HEK293 (cell line): ENCODE data around the gene ZFYVE28.

Source experiments
- MZF1 ChIP-seq: fragments of 450-650 bp; formaldehyde crosslinking; IDR thresholded peaks from 2 replicates; pipeline ENCODE4 v1.5.1; 2017; ENCODE audit warnings: missing biosample characterization, missing genetic modification characterization, borderline replicate concordance
- PRDM1 ChIP-seq: fragments of 450-650 bp; formaldehyde crosslinking; IDR thresholded peaks from 2 replicates; pipeline ENCODE4; 2016; ENCODE audit warnings: missing biosample characterization, missing genetic modification characterization
- YY1 ChIP-seq: fragments of 450-650 bp; formaldehyde crosslinking; IDR thresholded peaks from 2 replicates; pipeline ENCODE4 v1.5.1; 2018; ENCODE audit warnings: missing biosample characterization, missing genetic modification characterization
- ZBTB17 ChIP-seq: fragments of 450-650 bp; formaldehyde crosslinking; IDR thresholded peaks from 2 replicates; pipeline ENCODE4 v1.5.1; 2016; ENCODE audit warnings: missing biosample characterization, missing genetic modification characterization
- ZNF121 ChIP-seq: fragments of 450-650 bp; formaldehyde crosslinking; IDR thresholded peaks from 2 replicates; pipeline ENCODE4 v1.5.1; 2016; ENCODE audit warnings: missing biosample characterization, missing genetic modification characterization
- ZNF274 ChIP-seq, 2 experiments: fragments of 200-500 bp in 1 of 2; fragments of 450-650 bp in 1 of 2; sonication (Bioruptor generic) in 1 of 2; formaldehyde crosslinking in 1 of 2; IDR thresholded peaks; 2 replicates each; pipeline versions ENCODE4 v1.5.1 to v1.6.1; 2014 to 2016; ENCODE audit warnings: borderline replicate concordance in 1 of 2, inconsistent platforms in 1 of 2, low read length in 1 of 2, missing biosample characterization in 1 of 2, missing genetic modification characterization in 1 of 2
- ZNF292 ChIP-seq: fragments of 450-650 bp; formaldehyde crosslinking; IDR thresholded peaks from 2 replicates; pipeline ENCODE4 v1.5.1; 2016; ENCODE audit warnings: low read depth, missing biosample characterization, missing genetic modification characterization, borderline replicate concordance
- ZNF423 ChIP-seq: fragments of 450-650 bp; formaldehyde crosslinking; IDR thresholded peaks from 2 replicates; pipeline ENCODE4 v1.5.1; 2016; ENCODE audit warnings: missing biosample characterization, missing genetic modification characterization
- ZNF510 ChIP-seq: fragments of 450-650 bp; formaldehyde crosslinking; IDR thresholded peaks from 2 replicates; pipeline ENCODE4 v1.5.1; 2018; ENCODE audit warnings: mild to moderate bottlenecking, missing genetic modification characterization, missing biosample characterization; ENCODE audit not compliant: insufficient replicate concordance
- ZNF585B ChIP-seq: fragments of 450-650 bp; formaldehyde crosslinking; IDR thresholded peaks from 2 replicates; pipeline ENCODE4 v1.5.1; 2016; ENCODE audit warnings: missing biosample characterization, missing genetic modification characterization
- TF ChIP-seq, protein P1 (sequence below): fragments of 450-650 bp; formaldehyde crosslinking; IDR thresholded peaks from 2 replicates; pipeline ENCODE4 v1.5.1; 2016; ENCODE audit warnings: missing biosample characterization, missing genetic modification characterization

DNA sequence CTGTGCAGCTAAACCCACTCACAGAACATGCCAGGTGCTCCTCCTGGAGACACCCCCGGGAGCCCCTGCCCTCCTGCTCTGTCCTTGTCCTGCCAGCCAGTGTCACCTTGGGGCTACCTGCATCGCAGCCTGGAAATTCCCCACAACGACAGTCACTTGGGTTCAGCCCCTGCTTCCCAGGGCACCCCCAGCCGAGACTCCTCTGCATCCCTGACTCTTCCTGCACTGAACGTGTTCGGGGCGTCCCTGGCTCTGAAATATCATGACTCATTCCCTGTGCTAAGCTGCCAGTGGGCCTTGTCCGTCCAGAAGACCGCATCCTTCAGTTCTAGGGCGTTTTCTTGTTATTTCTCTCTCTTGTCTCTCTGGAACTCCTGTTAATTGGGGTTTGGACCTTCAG is 6.1 kb upstream of the ZFYVE28 start:
- no peak for TF ChIP-seq ZNF423 (tag by site-specific recombination)
- TF ChIP-seq ZNF121 (tag by site-specific recombination) = no peak
- no peak for TF ChIP-seq YY1 (tag by site-specific recombination)
- TF ChIP-seq ZBTB17 (tag by site-specific recombination) = no peak
- TF ChIP-seq ZNF292 = no peak
- TF ChIP-seq MZF1 (tag by site-specific recombination) = no peak
- TF ChIP-seq ZNF510 (tag by site-specific recombination) = no peak
- no peak for TF ChIP-seq ZNF585B (tag by site-specific recombination)
- no peak for TF ChIP-seq PRDM1 (tag by site-specific recombination)
- TF ChIP-seq, protein P1, sequence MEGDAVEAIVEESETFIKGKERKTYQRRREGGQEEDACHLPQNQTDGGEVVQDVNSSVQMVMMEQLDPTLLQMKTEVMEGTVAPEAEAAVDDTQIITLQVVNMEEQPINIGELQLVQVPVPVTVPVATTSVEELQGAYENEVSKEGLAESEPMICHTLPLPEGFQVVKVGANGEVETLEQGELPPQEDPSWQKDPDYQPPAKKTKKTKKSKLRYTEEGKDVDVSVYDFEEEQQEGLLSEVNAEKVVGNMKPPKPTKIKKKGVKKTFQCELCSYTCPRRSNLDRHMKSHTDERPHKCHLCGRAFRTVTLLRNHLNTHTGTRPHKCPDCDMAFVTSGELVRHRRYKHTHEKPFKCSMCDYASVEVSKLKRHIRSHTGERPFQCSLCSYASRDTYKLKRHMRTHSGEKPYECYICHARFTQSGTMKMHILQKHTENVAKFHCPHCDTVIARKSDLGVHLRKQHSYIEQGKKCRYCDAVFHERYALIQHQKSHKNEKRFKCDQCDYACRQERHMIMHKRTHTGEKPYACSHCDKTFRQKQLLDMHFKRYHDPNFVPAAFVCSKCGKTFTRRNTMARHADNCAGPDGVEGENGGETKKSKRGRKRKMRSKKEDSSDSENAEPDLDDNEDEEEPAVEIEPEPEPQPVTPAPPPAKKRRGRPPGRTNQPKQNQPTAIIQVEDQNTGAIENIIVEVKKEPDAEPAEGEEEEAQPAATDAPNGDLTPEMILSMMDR = no peak
- TF ChIP-seq ZNF274 (IDR thresholded peaks at IDR 0.05; ENCODE audit: low read length) = no peak
- TF ChIP-seq ZNF274 (tag by site-specific recombination; IDR thresholded peaks at IDR 0.05; ENCODE audit: borderline replicate concordance) = no peak
